MCF 10A (cell line): ENCODE measurements around the gene SORCS1. TPM values are rescaled to one million over a fixed set of nuclear protein-coding genes. Genes with fewer than 3 reads are reported as not detected.

ENCODE experiments used
- BruUV-seq: library from RNA; stranded (reverse); fragments of 400-500 nt; replicated peaks from 2 replicates; lab custom pipeline; 2021; lab: Mats Ljungman, UMichigan
- CTCF ChIA-PET: fragments of 300-600 bp; sonication (Branson Sonifier 250); formaldehyde crosslinking; extraction: SDS; loops from one replicate; lab custom pipeline; 2021; ENCODE audit warnings: antibody characterized with exemption, inconsistent platforms; lab: Yijun Ruan, JAX
- POLR2A ChIA-PET: fragments of 300-600, 350-650 bp; sonication (Branson Sonifier 250); formaldehyde crosslinking; extraction: SDS; loops from one replicate; lab custom pipeline; 2020; ENCODE audit warnings: antibody characterized with exemption, inconsistent platforms; lab: Yijun Ruan, JAX
- DNase-seq: peaks from one replicate; pipeline ENCODE4 v3.0.0-alpha.2; 2018; ENCODE audit not compliant: unreplicated experiment
- H3K27ac Mint-ChIP-seq: one replicate; pipeline ENCODE4 v1.8.0; 2022; ENCODE audit warnings: mild to moderate bottlenecking, low read depth, mixed read lengths; ENCODE audit not compliant: unreplicated experiment
- H3K27me3 Mint-ChIP-seq: one replicate; pipeline ENCODE4 v1.8.0; 2022; ENCODE audit warnings: mixed read lengths; ENCODE audit not compliant: insufficient read depth, unreplicated experiment
- H3K36me3 Mint-ChIP-seq: one replicate; pipeline ENCODE4 v1.8.0; 2022; ENCODE audit warnings: mild to moderate bottlenecking, moderate library complexity, mixed read lengths; ENCODE audit not compliant: insufficient read depth, unreplicated experiment
- H3K4me1 Mint-ChIP-seq: one replicate; pipeline ENCODE4 v1.8.0; 2022; ENCODE audit warnings: mixed read lengths; ENCODE audit not compliant: insufficient read depth, unreplicated experiment
- H3K4me3 Mint-ChIP-seq: one replicate; pipeline ENCODE4 v1.8.0; 2022; ENCODE audit warnings: mild to moderate bottlenecking, moderate library complexity, mixed read lengths; ENCODE audit not compliant: unreplicated experiment
- H3K9me3 Mint-ChIP-seq: one replicate; pipeline ENCODE4 v1.8.0; 2022; ENCODE audit warnings: mixed read lengths; ENCODE audit not compliant: unreplicated experiment
- CTCF ChIP-seq: fragments of 200-600 bp; IDR thresholded peaks from one replicate; pipeline ENCODE4 v1.8.0; 2022; ENCODE audit warnings: antibody characterized with exemption, mild to moderate bottlenecking; ENCODE audit not compliant: unreplicated experiment
- intact Hi-C: fragments of 100-400 bp; cut with micrococcal nuclease; formaldehyde crosslinking; loops from 2 replicates; pipeline ENCODE4 v1.14.1; 2022
- total RNA-seq: library from RNA; stranded (reverse); gene quantifications from 2 replicates; pipeline ENCODE4 v1.2.3, GENCODE V29; 2022

Gene SORCS1
- total RNA-seq, 1 experiment from 2014 or later, result 0.54 TPM

GRCh38 chr10:106765928-106766327, 398.6 kb downstream of the SORCS1 start:
- Mint-ChIP-seq H3K27ac (no peak overlapping the region), H3K36me3 (no peaks in the 10 kb centered on the region), H3K9me3 (no peaks in the 10 kb centered on the region), H3K4me1 (no peaks in the 10 kb centered on the region), H3K4me3 (no peak overlapping the region), H3K27me3 (no peaks in the 10 kb centered on the region)
- intact Hi-C loops, result no loop called here
- BruUV-seq, result no TSS peak
- CTCF ChIA-PET, result interaction anchor here (0.7 kb wide), 1 partner anchor 70 kb away, joined by 3 read pairs; no protein-coding TSS in a partner anchor
- POLR2A ChIA-PET, result no interaction called here
- no peak for TF ChIP-seq CTCF
- DNase-seq, result no peak

- no TSS peak for BruUV-seq
- intact Hi-C loops, result no loop called here
- CTCF ChIA-PET, result interaction anchor here (0.6 to 0.7 kb wide), 3 partner anchors 70 to 737 kb away, joined by 3 read pairs; no protein-coding TSS in a partner anchor
- Mint-ChIP-seq H3K9me3 (no peaks in the 10 kb centered on the region), H3K4me1 (no peaks in the 10 kb centered on the region), H3K4me3 (no peak overlapping the region), H3K27ac (no peak overlapping the region), H3K36me3 (no peaks in the 10 kb centered on the region), H3K27me3 (no peaks in the 10 kb centered on the region)
- TF ChIP-seq CTCF, result no peak
- DNase-seq, result no peak
- POLR2A ChIA-PET, result no interaction called here
Observed at GRCh38 chr10:106765241-106765754, 399.2 kb downstream of the SORCS1 start.

DNA sequence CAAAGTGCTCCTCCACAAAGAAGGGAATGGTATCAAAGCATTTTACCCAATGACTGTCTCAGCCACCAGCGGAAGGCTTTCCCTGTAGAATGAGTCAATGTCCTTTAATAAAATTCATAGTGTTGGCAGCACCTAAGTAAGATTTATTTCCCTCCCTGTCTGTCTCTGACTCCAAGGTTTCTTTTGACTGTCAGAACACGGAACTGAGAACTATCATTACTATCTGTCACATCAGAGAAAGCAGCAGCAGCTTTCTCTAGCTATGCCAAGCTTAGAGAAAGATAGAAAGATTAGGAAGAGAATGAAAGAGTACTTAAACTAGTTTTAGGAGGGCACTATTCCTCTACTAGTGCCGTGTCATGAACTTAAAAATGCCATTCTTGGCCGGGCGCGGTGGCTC, 400.1 kb downstream of the SORCS1 start:
- Mint-ChIP-seq H3K36me3 (no peaks in the 10 kb centered on the region), H3K27ac (no peak overlapping the region), H3K9me3 (no peaks in the 10 kb centered on the region), H3K27me3 (no peaks in the 10 kb centered on the region), H3K4me1 (no peaks in the 10 kb centered on the region), H3K4me3 (no peak overlapping the region)
- intact Hi-C loops, result no loop called here
- POLR2A ChIA-PET, result no interaction called here
- no TSS peak for BruUV-seq
- no peak for DNase-seq
- CTCF ChIA-PET, result interaction anchor here (0.6 kb wide), 1 partner anchor 72 kb away, joined by 5 read pairs; no protein-coding TSS in a partner anchor
- no peak for TF ChIP-seq CTCF

DNA sequence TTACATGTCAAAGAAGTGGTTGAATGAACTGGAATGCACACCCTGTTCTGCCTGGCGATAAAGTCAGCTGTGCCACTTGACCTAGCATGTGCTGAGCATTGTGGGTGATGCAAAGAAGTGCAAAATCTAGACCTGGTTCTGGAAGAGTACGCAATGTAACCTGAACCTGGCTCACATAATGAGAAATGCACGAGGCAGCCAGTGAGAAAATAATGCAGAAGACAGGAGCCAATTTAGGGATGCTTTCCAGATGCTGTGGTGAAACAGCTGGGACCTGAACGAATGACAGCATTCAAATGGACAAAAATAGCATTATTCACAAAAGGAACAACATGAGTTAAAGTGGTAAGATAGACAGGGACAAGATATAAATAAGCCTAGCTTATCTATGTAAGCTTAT, 402.6 kb downstream of the SORCS1 start:
- TF ChIP-seq CTCF, result no peak
- ChIA-PET CTCF (interaction anchor here (0.7 kb wide), 1 partner anchor 19 kb away, joined by 3 read pairs; no protein-coding TSS in a partner anchor), POLR2A (no interaction called here)
- H3K27ac Mint-ChIP-seq, result no peak overlapping the region
- H3K9me3 Mint-ChIP-seq, result no peaks in the 10 kb centered on the region
- H3K4me1 Mint-ChIP-seq, result no peaks in the 10 kb centered on the region
- no peak for DNase-seq
- no peak overlapping the region for H3K4me3 Mint-ChIP-seq
- intact Hi-C loops, result no loop called here
- no TSS peak for BruUV-seq
- H3K27me3 Mint-ChIP-seq, result no peaks in the 10 kb centered on the region
- no peaks in the 10 kb centered on the region for H3K36me3 Mint-ChIP-seq
